SK-N-SH (cell line): Measurements from ENCODE around the gene ATP6V1B1. TPM values are rescaled to one million over a fixed set of nuclear protein-coding genes. Genes with fewer than 3 reads are reported as not detected.

Experiments used
- CTCF ChIA-PET: fragments of 300-600, 350-600 bp; formaldehyde crosslinking; extraction: SDS; loops from one replicate; lab custom pipeline; 2021; lab: Yijun Ruan, JAX
- POLR2A ChIA-PET: fragments of 350-600 bp; sonication (Branson Sonifier 250); formaldehyde crosslinking; extraction: SDS; loops from one replicate; lab custom pipeline; 2020; ENCODE audit warnings: antibody characterized with exemption, inconsistent platforms; lab: Yijun Ruan, JAX
- DNase-seq: peaks from one replicate; pipeline ENCODE4 v3.0.0; 2012
- H2AFZ ChIP-seq: fragments of 200-600 bp; sonication (generic); 2 replicates; pipeline ENCODE4 v1.8.1; 2016; ENCODE audit warnings: antibody characterized with exemption, mild to moderate bottlenecking, low read depth
- H3F3A ChIP-seq: fragments of 200-600 bp; sonication (generic); replicated peaks from 2 replicates; pipeline ENCODE3; 2016; ENCODE audit warnings: antibody characterized with exemption, mild to moderate bottlenecking; ENCODE audit not compliant: insufficient read depth
- H3K27ac ChIP-seq, 2 experiments: fragments of 200-500 bp in 1 of 2; fragments of 200-600 bp in 1 of 2; sonication (Bioruptor generic) in 1 of 2; sonication (generic), shearing (Covaris generic) in 1 of 2; 2 replicates each; pipeline versions ENCODE4 v1.5.1 to v1.6.1; 2014 to 2016; ENCODE audit warnings: low read depth in 2 of 2, inconsistent platforms in 1 of 2, low read length in 1 of 2, mild to moderate bottlenecking in 1 of 2, mixed read lengths in 1 of 2
- H3K27me3 ChIP-seq: fragments of 200-600 bp; sonication (generic), shearing (Covaris generic); 2 replicates; pipeline ENCODE4 v1.6.1; 2016; ENCODE audit warnings: mixed run types; ENCODE audit not compliant: insufficient read depth
- H3K36me3 ChIP-seq, 2 experiments: fragments of 200-500 bp in 1 of 2; fragments of 200-600 bp in 1 of 2; sonication (Bioruptor generic) in 1 of 2; sonication (generic) in 1 of 2; replicated peaks in 1 of 2; 2 replicates each; pipeline versions ENCODE3 to v1.5.1; 2014 to 2016; ENCODE audit warnings: low read length in 1 of 2, mild to moderate bottlenecking in 1 of 2; ENCODE audit not compliant: insufficient read depth in 2 of 2, control insufficient read depth in 1 of 2
- H3K4me1 ChIP-seq, 2 experiments: fragments of 200-500 bp in 1 of 2; fragments of 200-600 bp in 1 of 2; sonication (Bioruptor generic) in 1 of 2; sonication (generic), shearing (Covaris generic) in 1 of 2; 2 replicates each; pipeline versions ENCODE4 v1.5.1 to v1.6.1; 2014 to 2016; ENCODE audit warnings: low read depth in 1 of 2, low read length in 1 of 2, mixed run types in 1 of 2; ENCODE audit not compliant: insufficient read depth in 2 of 2, control insufficient read depth in 1 of 2
- H3K4me2 ChIP-seq: fragments of 200-600 bp; sonication (generic), shearing (Covaris generic); 2 replicates; pipeline ENCODE4 v1.6.1; 2017; ENCODE audit warnings: mixed run types
- H3K4me3 ChIP-seq, 2 experiments: fragments of 200-500 bp in 1 of 2; fragments of 200-600 bp in 1 of 2; sonication (Bioruptor generic) in 1 of 2; sonication (generic), shearing (Covaris generic) in 1 of 2; 2 replicates each; pipeline versions ENCODE4 v1.5.1 to v1.8.1; 2014 to 2016; ENCODE audit warnings: low read depth in 2 of 2, inconsistent platforms in 1 of 2, low read length in 1 of 2, mild to moderate bottlenecking in 1 of 2, mixed read lengths in 1 of 2, moderate library complexity in 1 of 2
- H3K79me2 ChIP-seq: fragments of 200-600 bp; sonication (generic); 2 replicates; pipeline ENCODE4 v1.8.1; 2017; ENCODE audit warnings: mild to moderate bottlenecking; ENCODE audit not compliant: insufficient read depth
- H3K9ac ChIP-seq: fragments of 200-600 bp; sonication (generic); 2 replicates; pipeline ENCODE4 v1.6.1; 2017; ENCODE audit warnings: mixed run types
- H3K9me2 ChIP-seq: fragments of 200-600 bp; sonication (generic); 2 replicates; pipeline ENCODE4 v1.6.1; 2017; ENCODE audit warnings: mixed run types
- H3K9me3 ChIP-seq: fragments of 200-600 bp; sonication (generic); 2 replicates; pipeline ENCODE4 v1.6.1; 2017; ENCODE audit warnings: mixed run types, mild to moderate bottlenecking, moderate library complexity
- H4K20me1 ChIP-seq: fragments of 200-600 bp; sonication (generic); 2 replicates; pipeline ENCODE4 v1.6.1; 2017; ENCODE audit warnings: mild to moderate bottlenecking, mixed run types; ENCODE audit not compliant: insufficient read depth
- CHD2 ChIP-seq: fragments of 150-350 bp; IDR thresholded peaks from 2 replicates; pipeline ENCODE4 v1.6.1; 2018; ENCODE audit warnings: low read length; ENCODE audit not compliant: partially characterized antibody
- ELF1 ChIP-seq: IDR thresholded peaks from 2 replicates; pipeline ENCODE4 v1.4.0; 2012
- FOSL2 ChIP-seq: IDR thresholded peaks from 2 replicates; pipeline ENCODE4 v1.4.0; 2012; ENCODE audit warnings: low read depth, mild to moderate bottlenecking, moderate library complexity, borderline replicate concordance
- FOXJ3 ChIP-seq: sonication (generic); formaldehyde crosslinking; IDR thresholded peaks from 2 replicates; pipeline ENCODE4 v1.5.1; 2020; ENCODE audit warnings: mild to moderate bottlenecking, missing genetic modification reagents
- JUND ChIP-seq: IDR thresholded peaks from 2 replicates; pipeline ENCODE4 v1.4.0; 2012
- NFIC ChIP-seq: IDR thresholded peaks from 2 replicates; pipeline ENCODE4 v1.4.0; 2012; ENCODE audit warnings: borderline replicate concordance
- RAD21 ChIP-seq: IDR thresholded peaks from 2 replicates; pipeline ENCODE4 v1.6.1; 2012; ENCODE audit warnings: mild to moderate bottlenecking, low read length
- RCOR1 ChIP-seq: fragments of 150-350 bp; IDR thresholded peaks from 2 replicates; pipeline ENCODE4 v1.6.1; 2017; ENCODE audit warnings: antibody characterized with exemption, low read length
- RFX5 ChIP-seq: IDR thresholded peaks from 2 replicates; pipeline ENCODE4 v1.6.1; 2012; ENCODE audit warnings: mild to moderate bottlenecking, improper control_type of control experiment, low read length
- RXRA ChIP-seq: IDR thresholded peaks from 2 replicates; pipeline ENCODE4 v1.4.0; 2012; ENCODE audit warnings: low read depth, mild to moderate bottlenecking, borderline replicate concordance
- SIN3A ChIP-seq: IDR thresholded peaks from 2 replicates; pipeline ENCODE4 v1.6.1; 2012; ENCODE audit warnings: low read depth, mild to moderate bottlenecking, low read length, moderate library complexity, borderline replicate concordance
- SMC3 ChIP-seq: IDR thresholded peaks from 2 replicates; pipeline ENCODE4 v1.6.1; 2012; ENCODE audit warnings: low read depth, low read length, improper control_type of control experiment
- WGBS: methylation state at CpG from one replicate; pipeline ENCODE4 v1.1.6; 2017; ENCODE audit warnings: low lambda C conversion rate; 5-methylcytosine and 5-hydroxymethylcytosine counted together
- polyA plus RNA-seq, 3 experiments: library from polyadenylated mRNA; depleted of rRNA; stranded (reverse); fragments of >200 nt; gene quantifications; 2 replicates each; pipeline ENCODE4 v1.2.3, GENCODE V29; 2012

ATP6V1B1 gene
- polyA plus RNA-seq, 1 of the 3 experiments (the other 2 are of a cell fraction): 4.9 TPM

- H3K4me1 ChIP-seq: peaks cover 0 to 18% of the 10 kb centered on the region in 2 experiments; a peak in 1 of 4 replicates
- CTCF ChIA-PET: interaction anchor here (1.3 to 7.5 kb wide), 4 partner anchors 8 to 75 kb away, joined by 5 to 79 read pairs (median 13); no protein-coding TSS in a partner anchor
- H3K9me2 ChIP-seq: no peaks in the 10 kb centered on the region
- TF ChIP-seq FOSL2: no peak
- TF ChIP-seq, all 33 proteins: peak for 0
- POLR2A ChIA-PET: no interaction called here
- no peak overlapping the region for H2AFZ ChIP-seq
- H3K9me3 ChIP-seq: no peaks in the 10 kb centered on the region
- no peak overlapping the region for H3K4me2 ChIP-seq
- no peaks in the 10 kb centered on the region for H3F3A ChIP-seq
- 91% methylated on average over 2 of the region's 3 CpGs for WGBS
- no peak overlapping the region for H3K27ac ChIP-seq
- H3K9ac ChIP-seq: no peak overlapping the region
- no peaks in the 10 kb centered on the region for H3K36me3 ChIP-seq
- no peak overlapping the region for H3K4me3 ChIP-seq
- no peaks in the 10 kb centered on the region for H3K79me2 ChIP-seq
- H4K20me1 ChIP-seq: no peaks in the 10 kb centered on the region
- DNase-seq: no peak
- no peaks in the 10 kb centered on the region for H3K27me3 ChIP-seq
These were observed 2.9 kb downstream of the ATP6V1B1 start for GRCh38 chr2:70938586-70938950.

- DNase-seq: no peak
- WGBS: 95% methylated on average over 25 of the region's 30 CpGs
These were observed 3.5 kb downstream of the ATP6V1B1 start for GRCh38 chr2:70939001-70939838.

GRCh38 chr2:70939839-70940580 lies 4.3 kb downstream of the ATP6V1B1 start:
- CTCF ChIA-PET: interaction anchor here (0.9 to 8.6 kb wide), 4 partner anchors 7 to 77 kb away, joined by 3 to 127 read pairs (median 71); no protein-coding TSS in a partner anchor

More at GRCh38 chr2:70939001-70939838, 3.5 kb downstream of the ATP6V1B1 start:
- Histone ChIP-seq H3K4me3 (no peak overlapping the region), H3K9me2 (no peaks in the 10 kb centered on the region), H3K4me2 (no peak overlapping the region), H2AFZ (no peak overlapping the region), H4K20me1 (no peaks in the 10 kb centered on the region), H3K9me3 (no peaks in the 10 kb centered on the region), H3K36me3 (no peaks in the 10 kb centered on the region), H3K4me1 (peaks cover 0 to 22% of the 10 kb centered on the region in 2 experiments; a peak in 1 of 4 replicates), H3K79me2 (no peaks in the 10 kb centered on the region), H3K9ac (no peak overlapping the region), H3K27me3 (no peaks in the 10 kb centered on the region), H3F3A (no peaks in the 10 kb centered on the region), H3K27ac (no peak overlapping the region)
- TF ChIP-seq JUND: no peak
- TF ChIP-seq FOXJ3 (CRISPR knock-in tag): no peak
- no peak for TF ChIP-seq RFX5
- no peak for TF ChIP-seq CHD2
- no peak for TF ChIP-seq NFIC
- no peak for TF ChIP-seq RAD21
- no peak for TF ChIP-seq RCOR1
- no peak for TF ChIP-seq ELF1
- no peak for TF ChIP-seq SIN3A
- POLR2A ChIA-PET: no interaction called here
- CTCF ChIA-PET: interaction anchor here (0.9 to 7.5 kb wide), 6 partner anchors 8 to 76 kb away, joined by 3 to 79 read pairs (median 13); no protein-coding TSS in a partner anchor

More at GRCh38 chr2:70939839-70940580, 4.3 kb downstream of the ATP6V1B1 start:
- no peaks in the 10 kb centered on the region for H3K79me2 ChIP-seq
- H3K36me3 ChIP-seq: no peaks in the 10 kb centered on the region
- H3K9ac ChIP-seq: no peak overlapping the region
- no peak for TF ChIP-seq RXRA
- TF ChIP-seq SMC3: no peak
- TF ChIP-seq, all 33 proteins: peak for 0
- no peak overlapping the region for H3K27ac ChIP-seq
- POLR2A ChIA-PET: no interaction called here
- H3K9me3 ChIP-seq: no peaks in the 10 kb centered on the region
- H3F3A ChIP-seq: peaks cover under 1% of the 10 kb centered on the region
- DNase-seq: no peak
- WGBS: 88% methylated on average over 4 of the region's 10 CpGs
- no peaks in the 10 kb centered on the region for H3K27me3 ChIP-seq
- H3K4me3 ChIP-seq: no peak overlapping the region
- H3K4me2 ChIP-seq: no peak overlapping the region
- H3K4me1 ChIP-seq: peaks cover 0 to 22% of the 10 kb centered on the region in 2 experiments; a peak in 1 of 4 replicates
- H2AFZ ChIP-seq: no peak overlapping the region
- H3K9me2 ChIP-seq: no peaks in the 10 kb centered on the region
- H4K20me1 ChIP-seq: no peaks in the 10 kb centered on the region
